Measurements from ENCODE around the gene SLA2.
"Not testable (repeated sequence)": the region's sequence is repeated elsewhere in the genome, so short reads cannot be mapped to it uniquely, and the experiment has no call there.

The SLA2 gene

DNA sequence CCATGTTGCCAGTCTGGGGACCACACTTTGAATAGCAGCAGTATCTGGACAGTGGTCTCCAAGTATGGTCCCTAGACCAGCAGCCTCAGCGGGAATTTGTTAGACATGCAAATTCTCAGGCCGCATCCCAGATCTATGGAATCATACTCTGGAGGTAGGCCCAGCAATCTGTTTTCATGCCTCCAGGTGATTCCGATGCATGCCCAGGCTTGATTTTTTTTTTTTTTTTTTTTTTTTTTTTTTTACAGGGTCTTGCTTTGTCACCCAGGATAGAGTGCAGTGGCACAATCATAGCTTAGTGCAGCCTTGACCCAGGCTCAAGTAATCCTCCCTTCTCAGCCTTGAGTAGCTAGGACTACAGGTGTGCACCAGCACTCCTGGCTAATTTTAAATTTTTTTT lies 682 bp upstream of the SLA2 start:
- H3K27me3 ChIP-seq (ENCODE audit: insufficient read depth, low read length): no peaks in the 10 kb centered on the region
- no peak overlapping the region for H3K4me3 ChIP-seq (ENCODE audit: low read depth, low read length)
- no peaks in the 10 kb centered on the region for H3K36me3 ChIP-seq (ENCODE audit: insufficient read depth, low read length)
- no peak overlapping the region for H3K27ac ChIP-seq (ENCODE audit: low read depth, low read length)
- no peaks in the 10 kb centered on the region for H3K79me2 ChIP-seq (ENCODE audit: control insufficient read depth, insufficient read depth, low read length, unreplicated experiment)
- no peak overlapping the region for H2AFZ ChIP-seq (ENCODE audit: low read length, unreplicated experiment)
- H3K4me1 ChIP-seq (ENCODE audit: control insufficient read depth, insufficient read depth, low read length, unreplicated experiment): no peaks in the 10 kb centered on the region

DNA sequence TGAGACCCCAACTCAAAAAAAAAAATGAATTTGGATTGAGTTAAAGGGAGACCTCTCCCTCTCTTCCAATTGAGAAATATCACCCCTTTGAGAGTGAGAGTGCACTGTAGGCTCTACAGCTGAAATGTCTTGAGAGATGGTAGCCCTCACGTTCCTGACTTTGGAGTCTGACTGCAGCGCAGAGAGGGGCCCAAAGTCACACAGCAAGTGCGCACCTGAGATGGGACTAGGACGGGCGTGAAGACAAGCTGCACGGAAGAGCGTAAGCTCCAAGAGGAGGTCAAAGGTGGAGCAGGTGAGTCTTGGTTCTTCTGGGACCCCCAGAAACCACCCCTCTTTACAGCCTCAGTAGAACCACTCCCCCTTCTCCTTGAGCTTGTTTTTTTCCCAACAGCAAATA lies 643 bp downstream of the SLA2 start:
- Histone ChIP-seq H3K4me3 (ENCODE audit: low read depth, low read length) (no peak overlapping the region), H3K27me3 (ENCODE audit: insufficient read depth, low read length) (no peaks in the 10 kb centered on the region), H3K27ac (ENCODE audit: low read depth, low read length) (no peak overlapping the region), H2AFZ (ENCODE audit: low read length, unreplicated experiment) (no peak overlapping the region), H3K79me2 (ENCODE audit: control insufficient read depth, insufficient read depth, low read length, unreplicated experiment) (no peaks in the 10 kb centered on the region), H3K4me1 (ENCODE audit: control insufficient read depth, insufficient read depth, low read length, unreplicated experiment) (no peaks in the 10 kb centered on the region), H3K36me3 (ENCODE audit: insufficient read depth, low read length) (no peaks in the 10 kb centered on the region)

DNA sequence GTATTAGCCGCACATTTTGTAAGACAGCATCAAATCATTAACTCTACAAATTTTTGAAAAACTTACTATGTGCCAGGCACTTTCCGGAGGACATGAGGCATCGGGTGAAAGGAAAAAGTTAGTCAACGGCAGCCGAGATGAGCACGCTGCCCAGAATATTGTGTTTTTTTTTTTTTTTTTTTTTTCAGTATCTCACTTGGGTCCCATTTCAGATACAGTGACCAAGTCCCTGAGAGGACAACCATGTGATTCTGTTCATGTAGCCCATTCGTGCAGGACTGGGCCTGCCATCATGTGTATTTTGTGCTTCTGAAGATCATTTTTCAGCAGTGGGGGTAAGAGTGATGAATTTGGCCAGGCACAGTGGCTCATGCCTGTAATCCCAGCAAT lies 1.3 kb downstream of the SLA2 start:
- Histone ChIP-seq H3K4me3 (ENCODE audit: low read depth, low read length) (no peak overlapping the region), H2AFZ (ENCODE audit: low read length, unreplicated experiment) (no peak overlapping the region), H3K27ac (ENCODE audit: low read depth, low read length) (no peak overlapping the region), H3K79me2 (ENCODE audit: control insufficient read depth, insufficient read depth, low read length, unreplicated experiment) (no peaks in the 10 kb centered on the region), H3K36me3 (ENCODE audit: insufficient read depth, low read length) (no peaks in the 10 kb centered on the region), H3K4me1 (ENCODE audit: control insufficient read depth, insufficient read depth, low read length, unreplicated experiment) (no peaks in the 10 kb centered on the region), H3K27me3 (ENCODE audit: insufficient read depth, low read length) (no peaks in the 10 kb centered on the region)

DNA sequence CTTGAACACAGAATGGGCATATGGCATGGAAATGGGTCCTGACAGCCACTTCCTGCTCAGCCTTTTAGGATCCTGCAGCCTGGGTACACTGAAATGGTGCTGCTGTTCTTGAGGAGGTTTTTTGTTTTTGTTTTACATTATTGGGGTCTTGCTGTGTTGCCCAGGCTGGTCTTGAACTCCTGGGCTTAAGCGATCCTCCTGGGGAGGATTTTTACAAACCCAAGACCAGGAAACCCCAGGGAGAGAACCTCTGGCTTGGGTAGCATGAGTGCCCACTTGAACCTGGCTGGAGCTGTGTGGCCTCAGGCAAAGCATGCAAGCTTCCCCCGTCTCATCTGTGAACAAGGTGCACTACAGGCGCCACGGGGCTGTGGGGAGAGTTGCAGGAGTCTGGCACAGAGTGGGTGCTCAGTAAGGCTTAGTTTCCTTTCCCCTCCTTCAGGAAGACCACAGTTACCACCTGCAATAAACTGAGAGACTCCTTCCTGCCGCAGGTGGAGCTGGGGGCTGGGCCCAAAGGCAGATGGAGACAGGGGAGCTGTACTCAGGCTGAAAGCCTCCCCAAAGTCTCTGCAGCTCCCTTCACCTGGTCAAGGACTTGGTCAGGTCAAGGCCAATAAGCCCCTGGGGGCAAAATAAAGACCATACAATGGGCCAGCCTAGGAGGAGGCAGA lies 1.8 kb downstream of the SLA2 start:
- no peak overlapping the region for H3K27ac ChIP-seq (ENCODE audit: low read depth, low read length)
- no peaks in the 10 kb centered on the region for H3K36me3 ChIP-seq (ENCODE audit: insufficient read depth, low read length)
- H3K4me3 ChIP-seq (ENCODE audit: low read depth, low read length): no peak overlapping the region
- H3K27me3 ChIP-seq (ENCODE audit: insufficient read depth, low read length): no peaks in the 10 kb centered on the region
- H3K4me1 ChIP-seq (ENCODE audit: control insufficient read depth, insufficient read depth, low read length, unreplicated experiment): no peaks in the 10 kb centered on the region
- H3K79me2 ChIP-seq (ENCODE audit: control insufficient read depth, insufficient read depth, low read length, unreplicated experiment): no peaks in the 10 kb centered on the region
- no peak overlapping the region for H2AFZ ChIP-seq (ENCODE audit: low read length, unreplicated experiment)

DNA sequence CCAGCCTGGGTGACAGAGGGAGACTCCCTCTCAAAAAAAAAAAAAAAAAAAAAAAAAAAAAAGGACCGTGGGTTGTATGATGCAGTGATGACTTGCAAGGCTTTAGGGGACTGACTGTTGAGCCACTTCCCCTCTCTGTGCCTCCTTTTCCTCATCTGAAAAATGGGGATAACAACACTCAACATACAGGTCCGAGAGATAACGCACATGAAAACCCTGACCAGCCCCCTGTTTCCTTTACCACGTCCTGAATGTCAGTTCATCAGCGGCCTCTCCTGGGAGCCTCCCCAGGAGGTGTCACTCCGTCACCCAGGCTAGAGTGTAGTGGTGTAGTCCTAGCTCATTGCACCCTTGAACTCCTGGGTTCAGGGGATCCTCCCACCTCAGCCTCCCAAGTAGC lies 3.9 kb downstream of the SLA2 start:
- no peak overlapping the region for H3K4me3 ChIP-seq (ENCODE audit: low read depth, low read length)
- no peak overlapping the region for H2AFZ ChIP-seq (ENCODE audit: low read length, unreplicated experiment)
- H3K27me3 ChIP-seq (ENCODE audit: insufficient read depth, low read length): no peaks in the 10 kb centered on the region
- no peaks in the 10 kb centered on the region for H3K36me3 ChIP-seq (ENCODE audit: insufficient read depth, low read length)
- H3K79me2 ChIP-seq (ENCODE audit: control insufficient read depth, insufficient read depth, low read length, unreplicated experiment): no peaks in the 10 kb centered on the region
- H3K27ac ChIP-seq (ENCODE audit: low read depth, low read length): no peak overlapping the region
- no peaks in the 10 kb centered on the region for H3K4me1 ChIP-seq (ENCODE audit: control insufficient read depth, insufficient read depth, low read length, unreplicated experiment)

DNA sequence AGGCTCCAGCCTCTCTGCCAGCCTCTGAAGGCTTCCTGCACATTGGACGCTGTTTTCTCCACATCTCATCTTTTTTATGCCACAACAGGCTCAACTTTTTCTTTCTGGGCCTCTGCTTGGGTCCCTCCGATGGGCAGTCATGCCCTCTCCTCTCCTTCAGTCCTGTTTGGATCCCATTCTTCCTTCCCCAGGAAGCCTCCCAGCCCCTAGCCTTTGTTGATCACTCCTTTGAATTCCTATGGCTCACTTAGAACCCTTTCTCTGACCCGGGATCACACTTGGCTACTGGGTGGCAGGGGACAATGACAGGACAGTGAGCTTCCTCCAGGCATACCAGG lies 4.5 kb downstream of the SLA2 start:
- H3K36me3 ChIP-seq (ENCODE audit: insufficient read depth, low read length): no peaks in the 10 kb centered on the region
- no peak overlapping the region for H3K27ac ChIP-seq (ENCODE audit: low read depth, low read length)
- no peak overlapping the region for H2AFZ ChIP-seq (ENCODE audit: low read length, unreplicated experiment)
- H3K27me3 ChIP-seq (ENCODE audit: insufficient read depth, low read length): no peaks in the 10 kb centered on the region
- no peaks in the 10 kb centered on the region for H3K4me1 ChIP-seq (ENCODE audit: control insufficient read depth, insufficient read depth, low read length, unreplicated experiment)
- H3K79me2 ChIP-seq (ENCODE audit: control insufficient read depth, insufficient read depth, low read length, unreplicated experiment): no peaks in the 10 kb centered on the region
- H3K4me3 ChIP-seq (ENCODE audit: low read depth, low read length): no peak overlapping the region

DNA sequence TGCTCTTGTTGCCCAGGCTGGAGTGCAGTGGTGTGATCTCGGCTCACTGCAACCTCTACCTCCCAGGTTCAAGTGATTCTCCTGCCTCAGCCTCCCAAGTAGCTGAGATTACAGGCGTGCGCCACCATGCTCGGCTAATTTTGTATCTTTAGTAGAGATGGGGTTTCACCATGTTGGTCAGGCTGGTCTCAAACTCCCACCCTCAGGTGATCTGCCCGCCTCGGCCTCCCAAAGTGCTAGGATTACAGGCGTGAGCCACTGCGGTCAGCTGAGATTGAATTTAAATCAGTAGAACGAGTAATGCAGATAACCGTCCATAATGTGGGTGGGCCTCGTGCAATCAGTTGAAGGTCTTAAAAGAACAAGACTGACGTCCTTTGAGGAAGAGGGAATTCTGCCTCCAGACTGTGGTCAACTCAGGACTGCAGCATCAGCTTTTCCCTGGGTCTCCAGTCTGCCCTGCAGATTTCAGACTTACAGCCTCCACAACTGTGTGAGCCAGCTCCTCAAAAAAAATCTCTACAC lies 7.1 kb downstream of the SLA2 start:
- not testable (repeated sequence) for H3K27me3 ChIP-seq (ENCODE audit: insufficient read depth, low read length); H2AFZ ChIP-seq (ENCODE audit: low read length, unreplicated experiment); H3K4me1 ChIP-seq (ENCODE audit: control insufficient read depth, insufficient read depth, low read length, unreplicated experiment); H3K27ac ChIP-seq (ENCODE audit: low read depth, low read length); H3K4me3 ChIP-seq (ENCODE audit: low read depth, low read length); H3K36me3 ChIP-seq (ENCODE audit: insufficient read depth, low read length); H3K79me2 ChIP-seq (ENCODE audit: control insufficient read depth, insufficient read depth, low read length, unreplicated experiment)

DNA sequence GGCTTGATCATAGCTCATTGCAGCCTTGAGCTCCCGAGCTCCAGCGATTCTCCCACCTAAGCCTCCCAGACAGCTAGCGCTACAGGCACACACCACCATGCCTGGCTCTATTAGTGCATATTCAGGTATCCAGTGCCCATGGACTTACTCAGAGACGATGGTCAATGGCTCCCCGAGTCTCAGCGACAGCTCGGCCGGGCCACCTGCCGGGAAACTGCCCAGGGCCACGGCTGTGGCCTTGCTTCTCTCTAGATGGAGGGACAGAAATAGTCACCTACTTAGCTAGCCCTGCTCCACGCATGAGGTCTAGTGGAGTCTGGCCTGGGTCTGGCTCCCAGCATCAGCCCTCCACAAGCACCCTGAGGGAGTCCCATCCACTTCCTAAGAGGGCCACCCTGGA lies 11.7 kb downstream of the SLA2 start:
- Histone ChIP-seq H2AFZ (ENCODE audit: low read length, unreplicated experiment) (no peak overlapping the region), H3K27me3 (ENCODE audit: insufficient read depth, low read length) (no peaks in the 10 kb centered on the region), H3K36me3 (ENCODE audit: insufficient read depth, low read length) (no peaks in the 10 kb centered on the region), H3K4me1 (ENCODE audit: control insufficient read depth, insufficient read depth, low read length, unreplicated experiment) (no peaks in the 10 kb centered on the region), H3K79me2 (ENCODE audit: control insufficient read depth, insufficient read depth, low read length, unreplicated experiment) (no peaks in the 10 kb centered on the region), H3K4me3 (ENCODE audit: low read depth, low read length) (no peak overlapping the region), H3K27ac (ENCODE audit: low read depth, low read length) (no peak overlapping the region)

DNA sequence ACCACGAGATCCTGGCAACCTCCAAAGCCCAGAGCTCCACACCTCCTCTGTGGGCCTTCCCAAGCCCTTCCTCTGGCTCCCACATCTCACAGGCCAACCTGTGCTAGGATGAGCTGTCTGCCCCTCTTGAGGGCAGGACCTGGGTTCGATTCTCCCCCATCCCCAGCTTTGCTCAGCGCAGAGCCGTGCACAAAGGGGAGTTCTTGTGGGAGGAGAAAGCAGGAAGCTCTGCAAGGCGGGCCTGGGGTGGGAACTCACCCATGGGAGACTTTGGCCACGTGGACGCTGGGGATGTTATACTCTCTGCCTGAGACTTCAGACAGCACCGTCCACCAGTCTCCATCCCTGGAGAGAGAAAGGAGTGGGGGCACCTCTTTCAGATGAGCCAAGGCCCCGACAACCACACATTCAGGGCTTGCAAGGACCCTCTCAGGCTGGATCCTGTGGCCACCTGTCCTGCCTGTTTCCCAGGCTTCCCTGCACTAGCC lies 12.7 kb downstream of the SLA2 start:
- no peaks in the 10 kb centered on the region for H3K79me2 ChIP-seq (ENCODE audit: control insufficient read depth, insufficient read depth, low read length, unreplicated experiment)
- no peaks in the 10 kb centered on the region for H3K36me3 ChIP-seq (ENCODE audit: insufficient read depth, low read length)
- no peaks in the 10 kb centered on the region for H3K4me1 ChIP-seq (ENCODE audit: control insufficient read depth, insufficient read depth, low read length, unreplicated experiment)
- H3K27me3 ChIP-seq (ENCODE audit: insufficient read depth, low read length): no peaks in the 10 kb centered on the region
- H3K27ac ChIP-seq (ENCODE audit: low read depth, low read length): no peak overlapping the region
- H3K4me3 ChIP-seq (ENCODE audit: low read depth, low read length): no peak overlapping the region
- H2AFZ ChIP-seq (ENCODE audit: low read length, unreplicated experiment): no peak overlapping the region

DNA sequence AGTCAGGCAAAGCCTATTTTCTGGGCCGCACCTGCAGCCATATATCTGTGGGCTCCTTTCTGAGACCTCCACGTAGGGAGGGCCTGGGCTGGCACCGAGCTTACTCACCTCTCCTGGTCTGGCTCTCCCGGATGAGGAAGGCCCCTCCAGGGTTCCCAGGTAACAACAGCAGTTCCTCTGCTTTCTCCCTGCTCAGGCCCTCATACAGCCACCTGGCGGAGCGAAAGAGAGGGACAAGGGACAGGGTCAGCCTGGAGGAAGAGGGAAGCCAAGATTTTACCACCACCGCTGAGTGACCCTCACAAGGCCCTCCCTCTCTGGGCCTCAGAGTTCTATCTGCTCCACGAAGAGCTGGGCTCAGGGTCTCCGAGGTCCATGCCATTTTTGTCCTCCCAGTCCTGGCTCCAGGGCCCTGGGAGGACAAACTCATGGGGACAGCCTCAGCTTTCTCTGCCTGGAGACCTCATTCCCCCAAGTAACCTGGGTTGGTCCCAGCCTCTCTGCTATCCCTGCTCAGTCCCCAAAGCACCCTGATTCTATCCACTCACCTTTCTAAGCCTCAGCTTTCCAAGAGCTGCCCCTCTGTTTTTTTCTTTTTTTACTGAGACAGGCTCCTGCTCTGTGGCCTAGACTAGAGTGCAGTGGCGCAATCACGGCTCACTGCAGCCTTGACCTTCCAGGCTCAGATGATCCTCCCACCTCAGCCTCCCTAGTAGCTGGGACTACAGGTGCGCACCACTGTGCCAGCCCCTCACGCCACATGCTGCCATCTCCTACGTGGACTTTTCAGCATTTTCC lies 13.3 kb downstream of the SLA2 start:
- Histone ChIP-seq H3K27me3 (ENCODE audit: insufficient read depth, low read length) (no peaks in the 10 kb centered on the region), H3K4me3 (ENCODE audit: low read depth, low read length) (no peak overlapping the region), H3K36me3 (ENCODE audit: insufficient read depth, low read length) (no peaks in the 10 kb centered on the region), H3K27ac (ENCODE audit: low read depth, low read length) (no peak overlapping the region), H3K4me1 (ENCODE audit: control insufficient read depth, insufficient read depth, low read length, unreplicated experiment) (no peaks in the 10 kb centered on the region), H2AFZ (ENCODE audit: low read length, unreplicated experiment) (no peak overlapping the region), H3K79me2 (ENCODE audit: control insufficient read depth, insufficient read depth, low read length, unreplicated experiment) (no peaks in the 10 kb centered on the region)

DNA sequence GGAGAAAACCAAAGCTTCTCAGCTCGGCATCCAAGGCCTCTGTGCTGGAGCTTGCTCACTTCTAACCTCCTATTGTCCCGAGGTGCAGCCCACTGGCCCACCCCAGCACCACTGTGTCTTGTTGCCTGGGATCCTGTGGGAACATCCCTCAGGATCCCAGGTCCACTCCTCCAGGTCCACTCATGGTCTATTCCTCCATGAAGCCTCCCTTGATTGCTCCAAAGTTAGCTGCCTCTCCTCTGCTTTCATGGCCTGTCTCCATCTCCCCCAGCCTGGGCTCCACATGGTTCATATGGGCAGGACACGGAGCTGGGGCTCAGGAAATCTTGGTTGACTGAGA lies 13.9 kb downstream of the SLA2 start:
- H3K79me2 ChIP-seq (ENCODE audit: control insufficient read depth, insufficient read depth, low read length, unreplicated experiment): no peaks in the 10 kb centered on the region
- no peaks in the 10 kb centered on the region for H3K4me1 ChIP-seq (ENCODE audit: control insufficient read depth, insufficient read depth, low read length, unreplicated experiment)
- H3K36me3 ChIP-seq (ENCODE audit: insufficient read depth, low read length): no peaks in the 10 kb centered on the region
- no peak overlapping the region for H2AFZ ChIP-seq (ENCODE audit: low read length, unreplicated experiment)
- no peak overlapping the region for H3K27ac ChIP-seq (ENCODE audit: low read depth, low read length)
- no peaks in the 10 kb centered on the region for H3K27me3 ChIP-seq (ENCODE audit: insufficient read depth, low read length)
- H3K4me3 ChIP-seq (ENCODE audit: low read depth, low read length): no peak overlapping the region

Data from ACC112 (cell line).